Measurements from ENCODE around the gene BZW1.
"Not testable (repeated sequence)": the region's sequence is repeated elsewhere in the genome, so short reads cannot be mapped to it uniquely, and the experiment has no call there.

Gene BZW1

DNA sequence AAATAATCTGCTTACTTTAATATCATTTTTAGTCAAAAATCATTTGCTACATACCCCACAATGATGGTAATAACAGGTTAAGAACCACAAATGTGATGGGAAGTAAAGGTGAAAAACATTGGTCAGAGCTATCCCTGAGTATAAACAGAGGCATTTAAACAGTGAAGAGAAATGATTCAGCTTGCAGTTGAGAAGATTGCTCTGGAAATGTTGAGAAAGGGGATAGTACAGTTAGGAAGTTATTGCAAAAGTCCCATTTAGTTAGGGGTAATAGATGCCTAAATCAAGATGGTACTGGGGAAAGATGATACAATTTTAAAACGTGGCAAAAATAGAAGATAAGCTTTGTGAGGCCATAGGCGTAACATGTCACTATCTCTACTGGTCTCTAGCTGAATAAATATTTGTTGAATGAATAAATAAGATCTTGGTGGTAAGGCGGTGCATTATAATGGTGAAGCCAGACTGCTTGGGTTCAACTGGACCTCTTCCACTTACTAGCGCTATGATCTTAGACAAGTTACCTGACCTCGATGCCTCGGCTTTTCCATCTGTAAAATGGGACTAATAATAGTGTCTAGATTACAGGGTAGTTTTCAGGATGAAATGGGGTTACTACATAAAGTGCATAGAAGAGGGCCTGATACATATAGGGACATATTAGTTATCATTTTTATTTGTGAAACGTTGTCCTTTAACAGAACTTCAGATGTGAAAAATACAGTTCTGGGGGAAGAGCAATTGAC is 2.0 kb upstream of the BZW1 start:
- no peak overlapping the region for H3K9ac ChIP-seq (ENCODE audit: low read depth, low read length)

GRCh38 chr2:200810252-200810997 is 1.3 kb upstream of the BZW1 start:
- peaks cover 15% of the 10 kb centered on the region for H3K36me3 ChIP-seq (ENCODE audit: insufficient read depth, low read length)
- H3K9ac ChIP-seq (ENCODE audit: low read depth, low read length): peak overlapping the region; percentile 79
- H3K9me3 ChIP-seq (ENCODE audit: control insufficient read depth, insufficient read depth, low read length): no peaks in the 10 kb centered on the region
- no peaks in the 10 kb centered on the region for H3K4me1 ChIP-seq (ENCODE audit: insufficient read depth, low read length)

More for the DNA sequence above, 2.0 kb upstream of the BZW1 start:
- no peaks in the 10 kb centered on the region for H3K4me1 ChIP-seq (ENCODE audit: insufficient read depth, low read length)
- no peaks in the 10 kb centered on the region for H3K9me3 ChIP-seq (ENCODE audit: control insufficient read depth, insufficient read depth, low read length)
- H3K36me3 ChIP-seq (ENCODE audit: insufficient read depth, low read length): peaks cover 8% of the 10 kb centered on the region

- H3K4me1 ChIP-seq (ENCODE audit: insufficient read depth, low read length): no peaks in the 10 kb centered on the region
- H3K36me3 ChIP-seq (ENCODE audit: insufficient read depth, low read length): peaks cover 18% of the 10 kb centered on the region
- H3K9ac ChIP-seq (ENCODE audit: low read depth, low read length): peak overlapping the region; percentile 79
- no peaks in the 10 kb centered on the region for H3K9me3 ChIP-seq (ENCODE audit: control insufficient read depth, insufficient read depth, low read length)
Observed at GRCh38 chr2:200810998-200811332, 745 bp upstream of the BZW1 start.

DNA sequence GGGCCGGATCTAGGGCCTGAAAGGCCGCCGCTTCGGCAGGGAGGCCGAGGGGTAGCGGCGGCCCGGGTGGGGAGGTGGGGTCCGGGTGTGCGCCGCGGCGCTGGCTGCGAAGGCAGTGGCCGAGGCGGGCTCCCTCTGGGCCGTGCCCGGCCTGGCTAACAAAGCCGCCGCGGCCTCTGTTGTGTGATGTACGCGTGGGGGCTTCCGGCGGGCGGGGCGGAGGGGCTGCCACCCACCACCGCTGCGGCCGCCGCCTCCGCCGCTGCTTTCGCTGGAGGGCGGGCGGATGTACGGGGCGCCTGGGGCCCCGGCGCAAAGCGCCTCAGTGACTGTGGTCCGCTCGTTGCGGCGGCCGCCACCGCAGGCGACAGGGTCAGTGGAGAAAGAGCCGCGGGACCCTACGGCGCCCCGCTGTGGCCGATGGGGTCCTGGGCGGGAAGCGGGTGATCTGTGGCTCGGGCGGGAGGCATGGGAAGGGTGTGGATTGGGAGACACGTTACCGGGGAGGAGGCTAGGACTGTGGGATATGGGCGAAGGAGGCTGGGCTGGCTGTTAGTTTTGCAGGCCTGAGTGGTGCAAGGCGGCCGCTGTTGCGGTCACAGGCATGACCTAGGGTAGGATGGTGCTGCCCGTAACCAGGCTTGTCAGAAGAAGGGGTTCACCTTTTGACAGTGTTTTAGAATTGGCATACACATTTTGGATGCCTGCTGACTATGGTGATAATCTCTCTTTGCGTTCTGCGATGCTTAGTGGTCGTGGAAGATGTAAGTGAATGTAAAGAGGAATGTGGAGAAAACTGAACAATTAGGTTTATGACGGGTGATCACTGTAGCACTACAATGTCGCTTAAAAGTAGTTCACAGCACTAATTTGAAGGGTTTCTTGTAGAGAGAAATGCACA is 662 bp downstream of the BZW1 start:
- Histone ChIP-seq H3K9me3 (ENCODE audit: control insufficient read depth, insufficient read depth, low read length) (no peaks in the 10 kb centered on the region), H3K36me3 (ENCODE audit: insufficient read depth, low read length) (peaks cover 30% of the 10 kb centered on the region), H3K4me1 (ENCODE audit: insufficient read depth, low read length) (no peaks in the 10 kb centered on the region), H3K9ac (ENCODE audit: low read depth, low read length) (peak overlapping the region; percentile 85)

GRCh38 chr2:200814276-200814815 is 2.6 kb downstream of the BZW1 start:
- no peak overlapping the region for H3K9ac ChIP-seq (ENCODE audit: low read depth, low read length)
- peaks cover 50% of the 10 kb centered on the region for H3K36me3 ChIP-seq (ENCODE audit: insufficient read depth, low read length)
- H3K9me3 ChIP-seq (ENCODE audit: control insufficient read depth, insufficient read depth, low read length): no peaks in the 10 kb centered on the region
- H3K4me1 ChIP-seq (ENCODE audit: insufficient read depth, low read length): no peaks in the 10 kb centered on the region

DNA sequence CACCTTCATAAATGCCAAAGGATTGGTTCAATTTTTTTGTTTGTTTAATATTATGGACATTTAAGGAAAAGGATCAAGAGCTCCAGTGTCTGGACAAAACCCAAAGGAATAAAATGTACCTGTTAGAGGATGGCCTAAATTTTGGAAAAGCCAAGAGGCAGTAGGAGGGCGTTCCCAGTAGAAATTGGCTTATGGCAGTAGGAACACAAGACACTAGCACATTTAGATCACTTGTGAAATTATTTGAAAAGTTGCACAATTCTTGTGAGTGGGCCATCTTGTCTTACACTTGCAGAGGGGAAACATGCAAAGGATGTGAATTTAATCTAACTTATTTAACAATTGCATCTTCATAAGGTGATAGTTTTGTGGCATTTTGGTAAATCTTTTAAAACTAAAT is 3.2 kb downstream of the BZW1 start:
- no peaks in the 10 kb centered on the region for H3K4me1 ChIP-seq (ENCODE audit: insufficient read depth, low read length)
- no peaks in the 10 kb centered on the region for H3K9me3 ChIP-seq (ENCODE audit: control insufficient read depth, insufficient read depth, low read length)
- H3K36me3 ChIP-seq (ENCODE audit: insufficient read depth, low read length): peaks cover 55% of the 10 kb centered on the region
- H3K9ac ChIP-seq (ENCODE audit: low read depth, low read length): no peak overlapping the region

DNA sequence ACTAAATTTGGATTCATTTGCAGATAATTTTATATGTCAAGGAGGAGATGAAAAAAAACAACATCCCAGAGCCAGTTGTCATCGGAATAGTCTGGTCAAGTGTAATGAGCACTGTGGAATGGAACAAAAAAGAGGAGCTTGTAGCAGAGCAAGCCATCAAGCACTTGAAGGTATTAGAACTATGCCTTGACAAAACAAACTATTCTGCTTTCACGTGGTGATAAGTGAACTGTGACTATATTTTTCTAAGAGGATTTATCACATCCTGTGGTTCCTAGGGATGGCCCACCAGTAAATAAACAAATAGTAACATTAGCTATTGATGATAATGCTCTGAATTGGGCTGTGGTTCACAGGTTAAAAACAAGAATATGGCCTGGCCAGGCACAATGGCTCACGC is 7.0 kb downstream of the BZW1 start:
- not testable (repeated sequence) for H3K4me1 ChIP-seq (ENCODE audit: insufficient read depth, low read length); H3K9ac ChIP-seq (ENCODE audit: low read depth, low read length); H3K9me3 ChIP-seq (ENCODE audit: control insufficient read depth, insufficient read depth, low read length)
- H3K36me3 ChIP-seq (ENCODE audit: insufficient read depth, low read length): peaks cover 73% of the 10 kb centered on the region

GRCh38 chr2:200820573-200821234 is 9.0 kb downstream of the BZW1 start:
- Histone ChIP-seq H3K4me1 (ENCODE audit: insufficient read depth, low read length) (no peaks in the 10 kb centered on the region), H3K36me3 (ENCODE audit: insufficient read depth, low read length) (peaks cover 55% of the 10 kb centered on the region), H3K9me3 (ENCODE audit: control insufficient read depth, insufficient read depth, low read length) (no peaks in the 10 kb centered on the region)

GRCh38 chr2:200821686-200822245 is 10.1 kb downstream of the BZW1 start:
- Histone ChIP-seq H3K36me3 (ENCODE audit: insufficient read depth, low read length) (peaks cover 48% of the 10 kb centered on the region), H3K4me1 (ENCODE audit: insufficient read depth, low read length) (no peaks in the 10 kb centered on the region), H3K9me3 (ENCODE audit: control insufficient read depth, insufficient read depth, low read length) (no peaks in the 10 kb centered on the region), H3K9ac (ENCODE audit: low read depth, low read length) (no peak overlapping the region)

More at GRCh38 chr2:200820573-200821234, 9.0 kb downstream of the BZW1 start:
- no peak overlapping the region for H3K9ac ChIP-seq (ENCODE audit: low read depth, low read length)

DNA sequence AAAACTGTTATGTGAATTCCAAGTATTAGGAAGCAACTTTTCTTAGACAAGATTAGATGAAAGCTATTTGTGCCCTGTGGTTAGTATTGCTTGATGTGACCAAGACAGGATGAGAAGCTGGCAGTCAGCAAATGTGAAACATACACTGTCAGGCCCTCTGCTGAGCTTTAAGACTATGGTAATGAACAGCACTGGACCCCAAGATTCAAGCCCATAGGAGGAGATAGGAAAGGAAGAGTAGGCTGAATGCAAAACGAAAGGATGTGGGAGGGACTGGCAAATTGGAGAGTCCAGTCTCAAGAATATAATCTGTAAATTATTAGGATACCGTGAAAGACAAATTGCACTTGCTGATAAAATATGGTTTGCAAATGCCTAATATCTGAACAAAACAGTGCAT is 16.4 kb downstream of the BZW1 start:
- Histone ChIP-seq H3K9ac (ENCODE audit: low read depth, low read length) (no peak overlapping the region), H3K4me1 (ENCODE audit: insufficient read depth, low read length) (no peaks in the 10 kb centered on the region), H3K36me3 (ENCODE audit: insufficient read depth, low read length) (no peaks in the 10 kb centered on the region), H3K9me3 (ENCODE audit: control insufficient read depth, insufficient read depth, low read length) (no peaks in the 10 kb centered on the region)

GRCh38 chr2:200828572-200829257 is 17.0 kb downstream of the BZW1 start:
- no peaks in the 10 kb centered on the region for H3K4me1 ChIP-seq (ENCODE audit: insufficient read depth, low read length)
- no peak overlapping the region for H3K9ac ChIP-seq (ENCODE audit: low read depth, low read length)
- H3K36me3 ChIP-seq (ENCODE audit: insufficient read depth, low read length): no peaks in the 10 kb centered on the region
- H3K9me3 ChIP-seq (ENCODE audit: control insufficient read depth, insufficient read depth, low read length): no peaks in the 10 kb centered on the region

GRCh38 chr2:200829258-200829655 is 17.5 kb downstream of the BZW1 start:
- Histone ChIP-seq H3K4me1 (ENCODE audit: insufficient read depth, low read length) (no peaks in the 10 kb centered on the region), H3K9me3 (ENCODE audit: control insufficient read depth, insufficient read depth, low read length) (no peaks in the 10 kb centered on the region), H3K36me3 (ENCODE audit: insufficient read depth, low read length) (no peaks in the 10 kb centered on the region), H3K9ac (ENCODE audit: low read depth, low read length) (no peak overlapping the region)

- Histone ChIP-seq H3K4me1 (ENCODE audit: insufficient read depth, low read length) (no peaks in the 10 kb centered on the region), H3K9ac (ENCODE audit: low read depth, low read length) (no peak overlapping the region), H3K9me3 (ENCODE audit: control insufficient read depth, insufficient read depth, low read length) (peaks cover 4% of the 10 kb centered on the region; the same call in 1 of the 2 replicates), H3K36me3 (ENCODE audit: insufficient read depth, low read length) (no peaks in the 10 kb centered on the region)
Observed at GRCh38 chr2:200834701-200835100, 23.0 kb downstream of the BZW1 start.
